GF-D8 (cell line): ENCODE data around the gene MOBP.

Experiments
- DNase-seq: peaks from one replicate; lab custom pipeline; 2025; lab: John Stamatoyannopoulos, UW

The MOBP gene

GRCh38 chr3:39541917-39542329 is 74.4 kb downstream of the MOBP start:
- DNase-seq: no peak

- no peak for DNase-seq
Measured at GRCh38 chr3:39542588-39542988, 75.1 kb downstream of the MOBP start.

GRCh38 chr3:39548282-39548681 is 80.8 kb downstream of the MOBP start:
- DNase-seq: no peak

- DNase-seq: no peak
Measured at GRCh38 chr3:39550354-39551051, 83.0 kb downstream of the MOBP start.
